ENCODE measurements around the gene TMEM51.
"Not testable (repeated sequence)": the region's sequence is repeated elsewhere in the genome, so short reads cannot be mapped to it uniquely, and the experiment has no call there.

The TMEM51 gene

DNA sequence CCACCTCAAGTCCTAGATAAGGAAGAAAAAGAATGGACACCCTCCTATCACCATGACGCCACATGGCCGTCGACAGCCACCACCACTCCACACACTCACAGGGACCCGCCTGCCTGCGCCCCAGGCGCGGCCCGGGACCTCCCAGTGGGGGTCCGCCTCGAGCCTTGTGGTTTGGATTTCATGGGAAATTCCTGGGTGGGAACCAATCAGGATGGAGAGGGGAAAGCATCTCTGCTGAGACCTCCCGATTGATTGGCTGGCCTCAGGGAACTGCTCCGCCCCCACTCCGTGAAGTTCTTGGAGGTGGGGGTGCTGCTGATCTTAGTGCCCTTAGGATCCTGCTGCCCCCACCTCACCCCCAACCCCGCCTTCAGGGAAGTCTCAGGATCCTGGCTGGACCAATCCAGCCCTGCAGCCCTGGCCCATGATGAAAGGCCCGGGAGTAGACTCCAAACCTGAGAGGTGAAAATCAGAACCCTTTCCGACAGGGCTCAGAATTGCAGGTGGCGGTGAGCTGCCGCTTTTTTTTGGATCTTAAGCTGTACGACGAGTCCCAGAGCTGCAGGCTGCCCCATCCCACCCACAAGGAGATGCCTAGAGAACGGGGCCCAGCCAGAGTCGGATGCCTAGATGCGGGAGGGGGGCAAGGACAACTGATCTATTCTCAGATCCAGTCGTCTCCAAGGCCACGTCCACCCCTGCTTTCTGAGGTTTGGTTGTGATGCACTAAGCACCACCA, 29.0 kb upstream of the TMEM51 start:
- no peak for DNase-seq
- in situ Hi-C loops (cut with MboI; ENCODE audit: low pct_unique_long_range_greater_than_20kb, low sequenced_read_pairs) = no loop called here

GRCh38 chr1:15125101-15125745, 28.3 kb upstream of the TMEM51 start:
- no peak for DNase-seq
- in situ Hi-C loops (cut with MboI; ENCODE audit: low pct_unique_long_range_greater_than_20kb, low sequenced_read_pairs) = no loop called here

DNA sequence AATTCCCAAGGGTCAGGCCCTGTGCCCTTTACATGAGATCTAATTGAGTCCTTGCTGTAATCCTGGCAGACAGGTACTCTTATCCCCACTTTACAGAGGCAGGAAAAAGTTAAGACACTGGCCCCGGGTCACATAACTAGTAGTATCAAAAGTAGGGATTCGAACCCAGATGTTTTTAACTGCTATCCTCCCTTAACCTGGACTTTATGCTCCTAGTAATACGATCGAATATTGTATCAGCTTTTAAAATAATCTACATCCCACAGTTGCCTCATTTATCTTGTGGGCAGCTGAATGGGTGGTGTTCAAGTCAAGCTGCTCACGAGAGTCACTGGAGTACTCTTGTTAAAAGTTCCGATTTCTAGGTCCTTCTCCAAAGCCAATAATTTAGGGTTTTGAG, 25.5 kb upstream of the TMEM51 start:
- no peak for DNase-seq
- in situ Hi-C loops (cut with MboI; ENCODE audit: low pct_unique_long_range_greater_than_20kb, low sequenced_read_pairs) = no loop called here

DNA sequence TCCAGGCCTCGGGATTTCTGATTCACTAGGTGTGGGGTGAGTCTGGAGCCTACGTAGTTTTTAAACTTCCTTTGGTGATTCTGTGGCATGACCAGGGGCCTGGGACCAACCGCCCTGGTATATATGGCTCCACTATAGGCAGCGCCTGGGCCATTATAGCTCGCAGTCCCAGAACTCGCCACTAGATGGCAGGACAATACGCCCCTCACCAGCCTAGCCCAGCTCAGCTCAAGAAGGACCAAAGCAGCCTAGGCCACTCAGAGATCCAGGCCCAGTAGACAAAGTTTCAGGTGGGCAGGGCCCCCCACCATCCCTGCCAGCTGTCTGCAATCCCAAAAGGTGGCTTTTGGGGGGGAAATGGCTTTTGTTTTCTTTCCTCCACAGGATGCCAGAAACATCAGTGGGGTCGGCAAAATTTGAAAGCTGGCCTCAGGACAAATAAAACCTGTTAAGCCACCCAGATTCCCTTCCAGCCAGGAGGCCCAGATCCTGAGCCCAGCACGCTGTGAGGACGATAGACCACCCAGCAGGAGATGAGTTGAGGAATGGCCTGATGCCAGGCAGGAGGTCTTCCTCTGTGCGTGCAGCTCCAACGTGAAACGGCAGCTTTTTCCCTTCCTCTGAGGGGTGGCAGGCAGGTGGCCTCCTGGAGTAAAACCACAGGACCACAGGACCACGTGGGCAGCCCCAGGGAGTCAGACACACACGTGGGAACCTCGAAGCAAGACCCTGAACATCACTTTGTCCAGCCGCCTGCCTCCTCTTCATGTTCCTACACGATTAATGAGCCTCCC, 24.8 kb upstream of the TMEM51 start:
- in situ Hi-C loops (cut with MboI; ENCODE audit: low pct_unique_long_range_greater_than_20kb, low sequenced_read_pairs) = no loop called here
- DNase-seq = peak; percentile 93

GRCh38 chr1:15129944-15130343, 23.6 kb upstream of the TMEM51 start:
- in situ Hi-C loops (cut with MboI; ENCODE audit: low pct_unique_long_range_greater_than_20kb, low sequenced_read_pairs) = no loop called here
- no peak for DNase-seq

- in situ Hi-C loops (cut with MboI; ENCODE audit: low pct_unique_long_range_greater_than_20kb, low sequenced_read_pairs) = no loop called here
- no peak for DNase-seq
These were observed 22.9 kb upstream of the TMEM51 start for GRCh38 chr1:15130607-15131006.

DNA sequence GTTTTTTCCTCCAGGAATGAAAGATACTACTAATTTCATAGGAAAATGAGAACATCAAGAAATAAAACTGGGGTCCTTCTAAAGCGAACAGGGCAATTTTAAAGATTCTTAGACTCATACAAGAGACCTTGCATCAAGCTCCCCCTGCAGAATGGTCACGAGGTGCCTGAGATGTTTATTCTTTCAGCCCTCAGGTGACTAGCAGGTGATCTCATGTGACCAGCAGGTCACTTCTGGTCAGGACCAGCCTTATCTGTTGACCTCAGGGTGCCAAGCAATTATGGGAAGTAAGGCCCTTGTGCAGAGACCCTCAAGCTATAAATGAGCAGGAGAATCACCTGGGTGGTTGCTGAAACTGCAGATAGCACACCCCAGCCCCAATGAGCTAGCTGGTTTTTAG, 20.6 kb upstream of the TMEM51 start:
- DNase-seq = no peak
- in situ Hi-C loops (cut with MboI; ENCODE audit: low pct_unique_long_range_greater_than_20kb, low sequenced_read_pairs) = no loop called here

GRCh38 chr1:15134285-15134684, 19.3 kb upstream of the TMEM51 start:
- in situ Hi-C loops (cut with MboI; ENCODE audit: low pct_unique_long_range_greater_than_20kb, low sequenced_read_pairs) = no loop called here
- no peak for DNase-seq

DNA sequence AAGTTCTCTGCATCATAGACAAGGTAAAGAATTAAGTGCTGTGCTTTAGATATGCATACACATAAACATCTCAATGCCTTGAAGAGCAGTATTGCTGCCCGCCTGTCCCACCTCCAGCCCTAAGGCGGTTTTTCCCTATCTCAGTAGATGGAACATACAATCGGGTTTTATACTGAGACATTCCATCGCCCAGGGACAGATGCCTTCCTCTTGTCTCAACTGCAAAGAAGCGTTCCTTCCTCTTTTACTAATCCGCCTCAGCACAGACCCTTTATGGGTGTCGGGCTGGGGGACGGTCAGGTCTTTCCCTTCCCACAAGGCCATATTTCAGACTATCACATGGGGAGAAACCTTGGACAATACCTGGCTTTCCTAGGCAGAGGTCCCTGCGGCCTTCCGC, 17.9 kb upstream of the TMEM51 start:
- in situ Hi-C loops (cut with MboI; ENCODE audit: low pct_unique_long_range_greater_than_20kb, low sequenced_read_pairs); DNase-seq: not testable (repeated sequence)

DNA sequence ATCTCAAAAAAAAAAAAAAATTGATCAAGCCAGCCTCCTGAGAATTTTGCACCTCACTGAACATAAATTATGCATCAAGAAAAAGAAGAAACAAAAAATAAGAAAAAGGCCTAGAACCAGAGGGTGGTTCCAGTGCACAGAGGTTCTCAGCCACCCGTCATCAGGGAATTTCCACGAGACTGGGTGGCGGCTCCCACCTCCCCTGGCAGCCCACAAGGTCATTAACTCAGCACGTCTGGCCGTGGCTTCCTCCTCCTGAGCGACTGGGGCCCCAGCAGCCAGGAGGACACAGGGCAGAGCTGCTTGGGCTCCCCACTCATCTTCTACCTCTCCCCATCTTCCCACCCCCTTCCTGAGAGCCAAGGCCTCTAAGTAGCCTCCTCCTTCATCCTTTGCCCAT, 15.7 kb upstream of the TMEM51 start:
- peak; percentile 25 for DNase-seq
- in situ Hi-C loops (cut with MboI; ENCODE audit: low pct_unique_long_range_greater_than_20kb, low sequenced_read_pairs) = no loop called here

DNA sequence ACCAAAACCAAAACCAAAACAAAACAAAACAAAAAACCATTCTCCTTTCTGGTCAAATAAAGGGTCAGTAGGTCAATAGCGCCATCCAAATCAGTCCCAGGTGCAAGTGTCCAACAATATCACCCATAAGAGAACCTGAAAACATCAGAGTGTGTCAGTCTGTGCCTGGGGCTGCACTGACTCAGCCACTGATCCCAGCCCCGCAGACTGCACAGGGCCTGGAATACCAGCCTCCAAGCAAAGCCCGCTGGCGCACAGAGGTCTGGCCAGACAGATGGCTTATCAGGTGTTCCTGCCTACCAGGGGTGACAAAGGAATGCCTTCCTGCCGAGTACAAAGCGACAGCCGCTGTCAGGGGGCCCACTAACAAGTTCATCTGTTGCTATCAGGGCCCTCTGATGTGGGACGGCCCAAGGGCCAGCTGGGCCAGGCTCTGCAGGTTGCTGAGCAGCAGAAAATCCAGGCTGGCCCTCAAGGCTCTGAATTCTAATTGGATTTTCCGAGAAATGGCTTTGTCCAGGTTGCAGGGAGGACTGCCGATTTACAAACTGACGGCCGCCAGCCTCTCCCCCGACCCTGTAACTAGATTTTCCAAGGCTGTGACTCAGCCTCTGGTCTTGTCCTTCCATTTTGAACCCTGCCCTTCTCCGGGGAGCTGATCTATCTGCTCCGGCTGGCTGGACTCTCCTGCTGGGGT, 13.7 kb upstream of the TMEM51 start:
- no peak for DNase-seq
- in situ Hi-C loops (cut with MboI; ENCODE audit: low pct_unique_long_range_greater_than_20kb, low sequenced_read_pairs) = no loop called here

- in situ Hi-C loops (cut with MboI; ENCODE audit: low pct_unique_long_range_greater_than_20kb, low sequenced_read_pairs) = no loop called here
- DNase-seq = peak; percentile 78
These were observed 11.5 kb upstream of the TMEM51 start for GRCh38 chr1:15141935-15142539.

GRCh38 chr1:15145327-15145726, 8.2 kb upstream of the TMEM51 start:
- DNase-seq = no peak
- in situ Hi-C loops (cut with MboI; ENCODE audit: low pct_unique_long_range_greater_than_20kb, low sequenced_read_pairs) = no loop called here

GRCh38 chr1:15146142-15146680, 7.3 kb upstream of the TMEM51 start:
- no peak for DNase-seq
- in situ Hi-C loops (cut with MboI; ENCODE audit: low pct_unique_long_range_greater_than_20kb, low sequenced_read_pairs) = no loop called here

DNA sequence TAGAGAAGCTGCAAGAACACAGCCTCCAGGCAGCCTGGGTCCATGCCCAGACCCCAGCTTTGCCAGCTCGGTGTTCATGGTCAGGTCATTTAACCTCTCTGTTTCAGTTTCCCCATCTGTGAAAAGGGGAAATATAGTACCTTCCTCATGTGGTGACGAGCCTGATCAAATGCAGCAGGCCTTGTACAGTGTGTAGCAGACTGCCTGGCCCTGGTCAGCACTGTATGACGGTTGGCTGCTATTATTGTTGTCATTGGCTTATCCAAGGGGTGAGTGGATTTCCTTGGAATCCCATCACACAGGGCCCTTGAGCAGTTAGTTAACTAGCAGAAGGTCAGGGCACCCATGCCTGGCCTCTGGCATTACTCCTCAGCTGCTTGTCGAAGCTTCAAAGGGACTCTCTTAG, 6.6 kb upstream of the TMEM51 start:
- DNase-seq = no peak
- in situ Hi-C loops (cut with MboI; ENCODE audit: low pct_unique_long_range_greater_than_20kb, low sequenced_read_pairs) = no loop called here

DNA sequence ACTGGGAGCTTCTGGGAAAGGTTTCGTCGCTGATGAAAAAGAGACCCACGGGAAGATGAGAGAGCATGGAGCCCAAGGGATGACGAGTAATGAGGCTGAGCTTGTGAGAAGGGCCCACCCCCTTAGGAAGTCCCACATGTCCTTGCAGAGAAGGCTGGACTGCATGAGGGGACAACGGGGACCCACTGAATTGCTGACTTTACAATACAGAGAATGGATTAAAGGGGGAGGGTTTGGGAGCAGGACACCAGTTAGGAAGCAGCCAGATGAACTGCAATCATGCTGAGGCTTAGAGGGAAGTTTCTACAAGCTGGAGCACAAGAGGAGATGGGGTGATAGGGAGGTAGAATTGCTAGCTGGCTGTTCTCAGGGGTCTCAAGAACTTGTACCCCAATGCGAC, 5.5 kb upstream of the TMEM51 start:
- in situ Hi-C loops (cut with MboI; ENCODE audit: low pct_unique_long_range_greater_than_20kb, low sequenced_read_pairs) = no loop called here

DNA sequence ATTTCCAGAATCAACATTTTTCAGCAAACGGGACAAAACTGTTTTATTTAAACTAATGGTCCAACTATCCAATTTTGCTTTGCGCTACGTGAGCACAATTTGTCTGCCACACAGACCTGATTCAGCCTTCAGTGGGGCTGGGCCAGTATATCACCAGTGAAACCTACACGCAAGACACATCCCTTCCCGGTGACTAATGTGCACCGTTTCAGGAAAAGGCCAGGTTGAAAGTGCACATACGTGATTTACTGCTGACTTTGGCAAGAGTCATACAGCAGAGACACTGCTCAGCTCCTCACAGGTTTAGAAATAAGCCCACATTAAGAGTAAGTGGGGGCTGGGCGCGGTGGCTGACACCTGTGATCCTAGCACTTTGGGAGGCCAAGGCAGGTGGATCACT, 5.1 kb upstream of the TMEM51 start:
- DNase-seq = no peak
- in situ Hi-C loops (cut with MboI; ENCODE audit: low pct_unique_long_range_greater_than_20kb, low sequenced_read_pairs) = no loop called here

More for the DNA sequence above, 5.5 kb upstream of the TMEM51 start:
- no peak for DNase-seq

- in situ Hi-C loops (cut with MboI; ENCODE audit: low pct_unique_long_range_greater_than_20kb, low sequenced_read_pairs) = no loop called here
These were observed 4.6 kb upstream of the TMEM51 start for GRCh38 chr1:15148941-15149340.

GRCh38 chr1:15150376-15150775, 3.2 kb upstream of the TMEM51 start:
- in situ Hi-C loops (cut with MboI; ENCODE audit: low pct_unique_long_range_greater_than_20kb, low sequenced_read_pairs) = no loop called here

More at GRCh38 chr1:15148941-15149340, 4.6 kb upstream of the TMEM51 start:
- no peak for DNase-seq

More at GRCh38 chr1:15150376-15150775, 3.2 kb upstream of the TMEM51 start:
- DNase-seq = no peak

Data from KBM-7 (cell line).